IMR-90 (cell line): ENCODE data around the gene NHSL2. TPM values are rescaled to one million over a fixed set of nuclear protein-coding genes. Genes with fewer than 3 reads are reported as not detected.

Experiments
- ATAC-seq: fragments of 200-7000 bp; cut with Tn5 transposase; 2 replicates; pipeline ENCODE4 v1.9.1; 2020; ENCODE audit warnings: low read depth, mild to moderate bottlenecking, moderate library complexity
- BruUV-seq: library from RNA; stranded (reverse); fragments of 400-500 nt; replicated peaks from 2 replicates; lab custom pipeline; 2021; lab: Mats Ljungman, UMichigan
- CTCF ChIA-PET: fragments of 300-600 bp; formaldehyde crosslinking; extraction: SDS; loops from one replicate; lab custom pipeline; 2021; ENCODE audit warnings: antibody characterized with exemption; lab: Yijun Ruan, JAX
- POLR2A ChIA-PET: fragments of 300-600 bp; sonication (Branson Sonifier 250); formaldehyde crosslinking; loops from one replicate; lab custom pipeline; 2022; ENCODE audit warnings: antibody characterized with exemption; ENCODE audit not compliant: unreplicated experiment; lab: Charles Lee
- DNase-seq: peaks from one replicate; pipeline ENCODE4 v3.0.0; 2013
- H2AFZ ChIP-seq: replicated peaks from 2 replicates; pipeline ENCODE3; 2013; ENCODE audit warnings: low read length, mild to moderate bottlenecking; ENCODE audit not compliant: poor library complexity
- H2AK5ac ChIP-seq: 2 replicates; pipeline ENCODE4 v1.6.1; 2013; ENCODE audit warnings: low read depth, low read length, inconsistent platforms
- H2AK9ac ChIP-seq: replicated peaks from 2 replicates; pipeline ENCODE3; 2013; ENCODE audit warnings: mild to moderate bottlenecking, low read depth, low read length, moderate library complexity; ENCODE audit not compliant: poor library complexity
- H2BK120ac ChIP-seq: 2 replicates; pipeline ENCODE4 v1.6.1; 2013; ENCODE audit warnings: low read depth, low read length, inconsistent platforms
- H2BK15ac ChIP-seq: 3 replicates; pipeline ENCODE4 v1.6.1; 2013; ENCODE audit warnings: low read depth, low read length, inconsistent platforms
- H2BK20ac ChIP-seq: 2 replicates; pipeline ENCODE4 v1.6.1; 2013; ENCODE audit warnings: low read depth, mild to moderate bottlenecking, inconsistent platforms, low read length, moderate library complexity
- H2BK5ac ChIP-seq: 2 replicates; pipeline ENCODE4 v1.6.1; 2013; ENCODE audit warnings: mild to moderate bottlenecking, low read depth, low read length, inconsistent platforms; ENCODE audit not compliant: poor library complexity, severe bottlenecking
- H3K14ac ChIP-seq: replicated peaks from 2 replicates; pipeline ENCODE4 v1.6.1; 2013; ENCODE audit warnings: low read depth, low read length, inconsistent platforms
- H3K18ac ChIP-seq: 2 replicates; pipeline ENCODE4 v1.6.1; 2013; ENCODE audit warnings: low read depth, low read length, control low read depth
- H3K23ac ChIP-seq: 2 replicates; pipeline ENCODE4 v1.6.1; 2013; ENCODE audit warnings: low read depth, low read length, inconsistent platforms
- H3K27ac ChIP-seq: 2 replicates; pipeline ENCODE4 v1.5.1; 2013; ENCODE audit warnings: mild to moderate bottlenecking, control low read depth, low read length; ENCODE audit not compliant: insufficient read depth
- H3K27me3 ChIP-seq: 2 replicates; pipeline ENCODE4 v1.6.1; 2013; ENCODE audit warnings: low read length; ENCODE audit not compliant: control insufficient read depth, insufficient read depth
- H3K36me3 ChIP-seq: 2 replicates; pipeline ENCODE4 v1.6.1; 2013; ENCODE audit warnings: low read length, mixed read lengths; ENCODE audit not compliant: control insufficient read depth, insufficient read depth
- H3K4ac ChIP-seq: 2 replicates; pipeline ENCODE4 v1.6.1; 2013; ENCODE audit warnings: low read depth, low read length, inconsistent platforms
- H3K4me1 ChIP-seq: 2 replicates; pipeline ENCODE4 v1.6.1; 2013; ENCODE audit warnings: low read length, mixed read lengths; ENCODE audit not compliant: control insufficient read depth, insufficient read depth
- H3K4me2 ChIP-seq: 2 replicates; pipeline ENCODE4 v1.6.1; 2013; ENCODE audit warnings: low read depth, mild to moderate bottlenecking, control low read depth, low read length, moderate library complexity
- H3K4me3 ChIP-seq: 2 replicates; pipeline ENCODE4 v1.5.1; 2013; ENCODE audit warnings: low read depth, mild to moderate bottlenecking, control low read depth, low read length, moderate library complexity; ENCODE audit not compliant: insufficient read depth
- H3K56ac ChIP-seq: 2 replicates; pipeline ENCODE4 v1.6.1; 2013; ENCODE audit warnings: low read length, inconsistent platforms; ENCODE audit not compliant: insufficient read depth; ENCODE audit errors: extremely low read depth
- H3K79me1 ChIP-seq, 2 experiments: 2 replicates each; pipeline ENCODE4 v1.6.1; 2013; ENCODE audit warnings: low read length in 2 of 2, inconsistent platforms in 1 of 2, low read depth in 1 of 2
- H3K9ac ChIP-seq: 2 replicates; pipeline ENCODE4 v1.6.1; 2013; ENCODE audit warnings: low read depth, low read length, control low read depth
- H3K9me1 ChIP-seq: 2 replicates; pipeline ENCODE4 v1.6.1; 2013; ENCODE audit warnings: low read length, inconsistent platforms; ENCODE audit not compliant: insufficient read depth
- H3K9me3 ChIP-seq: 2 replicates; pipeline ENCODE4 v1.6.1; 2013; ENCODE audit warnings: low read length; ENCODE audit not compliant: control insufficient read depth, insufficient read depth
- H4K20me1 ChIP-seq: 2 replicates; pipeline ENCODE4 v1.6.1; 2013; ENCODE audit warnings: low read length, inconsistent platforms; ENCODE audit not compliant: insufficient read depth
- H4K5ac ChIP-seq: 2 replicates; pipeline ENCODE4 v1.6.1; 2013; ENCODE audit warnings: mild to moderate bottlenecking, low read depth, low read length, control low read depth
- H4K8ac ChIP-seq, 2 experiments: 2 replicates each; pipeline ENCODE4 v1.6.1; 2013; ENCODE audit warnings: low read depth in 2 of 2, low read length in 2 of 2, control low read depth in 1 of 2, inconsistent platforms in 1 of 2
- H4K91ac ChIP-seq: 2 replicates; pipeline ENCODE4 v1.6.1; 2013; ENCODE audit warnings: low read depth, low read length, inconsistent platforms; ENCODE audit not compliant: insufficient read depth
- BHLHE40 ChIP-seq: fragments of 150-350 bp; IDR thresholded peaks from 2 replicates; pipeline ENCODE4 v1.6.1; 2016; ENCODE audit warnings: mild to moderate bottlenecking, low read depth, low read length
- CEBPB ChIP-seq: IDR thresholded peaks from 2 replicates; pipeline ENCODE4 v1.6.1; 2012; ENCODE audit warnings: low read depth, low read length, improper control_type of control experiment
- CHD1 ChIP-seq: IDR thresholded peaks from 2 replicates; pipeline ENCODE4 v1.6.1; 2012; ENCODE audit warnings: low read depth, low read length, improper control_type of control experiment
- FOS ChIP-seq: fragments of 150-350 bp; IDR thresholded peaks from 2 replicates; pipeline ENCODE4 v1.6.1; 2016; ENCODE audit warnings: low read depth, low read length
- MAFK ChIP-seq: IDR thresholded peaks from 2 replicates; pipeline ENCODE4 v1.6.1; 2012; ENCODE audit warnings: low read depth, low read length, improper control_type of control experiment
- MXI1 ChIP-seq: IDR thresholded peaks from 2 replicates; pipeline ENCODE4 v1.6.1; 2012; ENCODE audit warnings: low read depth, mild to moderate bottlenecking, low read length, moderate library complexity, borderline replicate concordance
- NFE2L2 ChIP-seq: fragments of 150-350 bp; IDR thresholded peaks from 2 replicates; pipeline ENCODE4 v1.6.1; 2016; ENCODE audit warnings: low read depth, mild to moderate bottlenecking, low read length
- POLR2A ChIP-seq: IDR thresholded peaks from 2 replicates; pipeline ENCODE4 v1.6.1; 2012; ENCODE audit warnings: mild to moderate bottlenecking, low read depth, low read length
- RAD21 ChIP-seq: IDR thresholded peaks from 2 replicates; pipeline ENCODE4 v1.6.1; 2012; ENCODE audit warnings: low read length, improper control_type of control experiment
- RCOR1 ChIP-seq: IDR thresholded peaks from 2 replicates; pipeline ENCODE4 v1.6.1; 2012; ENCODE audit warnings: mild to moderate bottlenecking, low read length, improper control_type of control experiment; ENCODE audit not compliant: insufficient replicate concordance
- RFX5 ChIP-seq: IDR thresholded peaks from 2 replicates; pipeline ENCODE4 v1.8.0; 2012; ENCODE audit warnings: low read depth, mild to moderate bottlenecking, low read length, moderate library complexity
- SMC3 ChIP-seq: fragments of 150-350 bp; IDR thresholded peaks from 2 replicates; pipeline ENCODE4 v1.6.1; 2016; ENCODE audit warnings: low read depth, mild to moderate bottlenecking, antibody characterized with exemption, low read length, moderate library complexity
- WGBS, 2 experiments: methylation state at CpG; one replicate each; pipeline versions ENCODE4 v1.1.5 to v1.1.7; 2013; ENCODE audit warnings: missing lambda C conversion rate in 2 of 2; ENCODE audit not compliant: insufficient read length in 1 of 2; ENCODE audit errors: extremely low coverage in 2 of 2; 5-methylcytosine and 5-hydroxymethylcytosine counted together
- dilution Hi-C: fragments of 300-500 bp; cut with HindIII; formaldehyde crosslinking; loops from one replicate; pipeline ENCODE4 v1.14.3; 2018; ENCODE audit warnings: low sequenced_read_pairs; ENCODE audit not compliant: unreplicated experiment
- in situ Hi-C: fragments of 300-500 bp; cut with MboI; formaldehyde crosslinking; loops from 3 replicates; pipeline ENCODE4 v1.14.3; 2019; ENCODE audit warnings: low sequenced_read_pairs, inconsistent platforms, mixed read lengths
- intact Hi-C: fragments of 100-400 bp; cut with micrococcal nuclease; formaldehyde crosslinking; loops from 2 replicates; pipeline ENCODE4 v1.10.0; 2022
- polyA plus RNA-seq, 3 experiments: library from polyadenylated mRNA; depleted of rRNA; stranded (reverse); fragments of >200 nt; gene quantifications; 2 replicates each; pipeline ENCODE4 v1.2.3, GENCODE V29; 2012; ENCODE audit warnings: low replicate concordance in 1 of 3
- total RNA-seq: library from RNA; depleted of rRNA; stranded (reverse); fragments of >200 nt; gene quantifications from 2 replicates; pipeline ENCODE4 v1.2.3, GENCODE V29; 2012
- TF ChIP-seq, protein P1 (sequence below): fragments of 150-350 bp; IDR thresholded peaks from 2 replicates; pipeline ENCODE4 v1.6.1; 2017; ENCODE audit warnings: mild to moderate bottlenecking, antibody characterized with exemption, low read length, low read depth
- TF ChIP-seq, protein P2 (sequence below): conservative IDR thresholded peaks from 2 replicates; pipeline ENCODE4 v1.5.1; 2012; ENCODE audit warnings: mild to moderate bottlenecking, low read depth, low read length, improper control_type of control experiment

NHSL2 gene
- total and polyA plus RNA-seq, 2 of the 4 experiments (the other 2 are of a cell fraction): 0.72 to 0.75 TPM

DNA sequence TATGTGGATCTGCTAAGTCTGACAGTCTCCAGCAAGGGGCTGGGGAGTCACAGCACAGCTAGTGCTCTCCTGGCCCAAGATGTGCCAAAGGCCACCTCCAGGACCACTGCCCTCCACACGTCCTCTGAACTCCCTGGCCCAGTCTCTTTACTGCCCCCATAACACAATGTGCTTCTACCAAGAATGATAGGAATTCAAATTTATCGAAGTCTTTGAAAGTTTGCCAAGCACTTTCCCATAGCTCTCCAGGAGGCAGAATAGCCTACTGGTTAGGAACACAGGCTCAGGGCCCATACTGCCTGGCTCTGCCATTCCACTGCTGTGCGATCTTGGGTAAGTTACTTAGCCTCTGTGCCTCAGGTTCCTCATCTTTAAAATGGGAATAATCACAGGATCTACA is 86.7 kb downstream of the NHSL2 start:
- Histone ChIP-seq H4K5ac (no peak overlapping the region), H3K4me3 (no peak overlapping the region), H3K9me1 (no peaks in the 10 kb centered on the region), H3K14ac (no peak overlapping the region), H3K27me3 (peaks cover 44% of the 10 kb centered on the region), H2BK15ac (no peak overlapping the region), H4K20me1 (no peaks in the 10 kb centered on the region), H3K9ac (no peak overlapping the region), H3K23ac (no peak overlapping the region), H3K4ac (no peak overlapping the region), H4K8ac (no peak overlapping the region), H2AFZ (no peak overlapping the region), H3K9me3 (no peaks in the 10 kb centered on the region), H3K4me2 (no peak overlapping the region), H3K27ac (no peak overlapping the region), H2AK9ac (no peak overlapping the region), H3K4me1 (no peaks in the 10 kb centered on the region), H3K36me3 (no peaks in the 10 kb centered on the region), H4K91ac (no peak overlapping the region), H2BK120ac (no peak overlapping the region), H3K56ac (no peak overlapping the region), H2AK5ac (no peak overlapping the region), H2BK20ac (no peak overlapping the region), H2BK5ac (no peak overlapping the region), H3K79me1 (no peaks in the 10 kb centered on the region), H3K18ac (no peak overlapping the region)
- ChIA-PET CTCF (no interaction called here), POLR2A (no interaction called here)
- in situ Hi-C loops: no loop called here
- dilution Hi-C loops: no loop called here
- TF ChIP-seq CHD1 (no peak), NFE2L2 (no peak), FOS (no peak), SMC3 (no peak), BHLHE40 (no peak), RAD21 (no peak), POLR2A (no peak), RFX5 (no peak), MXI1 (no peak), MAFK (no peak), CEBPB (no peak), RCOR1 (no peak)
- TF ChIP-seq, protein P1, sequence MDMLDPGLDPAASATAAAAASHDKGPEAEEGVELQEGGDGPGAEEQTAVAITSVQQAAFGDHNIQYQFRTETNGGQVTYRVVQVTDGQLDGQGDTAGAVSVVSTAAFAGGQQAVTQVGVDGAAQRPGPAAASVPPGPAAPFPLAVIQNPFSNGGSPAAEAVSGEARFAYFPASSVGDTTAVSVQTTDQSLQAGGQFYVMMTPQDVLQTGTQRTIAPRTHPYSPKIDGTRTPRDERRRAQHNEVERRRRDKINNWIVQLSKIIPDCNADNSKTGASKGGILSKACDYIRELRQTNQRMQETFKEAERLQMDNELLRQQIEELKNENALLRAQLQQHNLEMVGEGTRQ: no peak
- TF ChIP-seq, protein P2, sequence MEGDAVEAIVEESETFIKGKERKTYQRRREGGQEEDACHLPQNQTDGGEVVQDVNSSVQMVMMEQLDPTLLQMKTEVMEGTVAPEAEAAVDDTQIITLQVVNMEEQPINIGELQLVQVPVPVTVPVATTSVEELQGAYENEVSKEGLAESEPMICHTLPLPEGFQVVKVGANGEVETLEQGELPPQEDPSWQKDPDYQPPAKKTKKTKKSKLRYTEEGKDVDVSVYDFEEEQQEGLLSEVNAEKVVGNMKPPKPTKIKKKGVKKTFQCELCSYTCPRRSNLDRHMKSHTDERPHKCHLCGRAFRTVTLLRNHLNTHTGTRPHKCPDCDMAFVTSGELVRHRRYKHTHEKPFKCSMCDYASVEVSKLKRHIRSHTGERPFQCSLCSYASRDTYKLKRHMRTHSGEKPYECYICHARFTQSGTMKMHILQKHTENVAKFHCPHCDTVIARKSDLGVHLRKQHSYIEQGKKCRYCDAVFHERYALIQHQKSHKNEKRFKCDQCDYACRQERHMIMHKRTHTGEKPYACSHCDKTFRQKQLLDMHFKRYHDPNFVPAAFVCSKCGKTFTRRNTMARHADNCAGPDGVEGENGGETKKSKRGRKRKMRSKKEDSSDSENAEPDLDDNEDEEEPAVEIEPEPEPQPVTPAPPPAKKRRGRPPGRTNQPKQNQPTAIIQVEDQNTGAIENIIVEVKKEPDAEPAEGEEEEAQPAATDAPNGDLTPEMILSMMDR: no peak
- WGBS, 2 experiments: no CpG with 5 or more reads among the region's 3 CpGs
- intact Hi-C loops: no loop called here
- no TSS peak for BruUV-seq
- DNase-seq (no peak), ATAC-seq (no peak)
